HepG2 (cell line): ENCODE measurements around the gene SNRPD3. TPM values are rescaled to one million over a fixed set of nuclear protein-coding genes. Genes with fewer than 3 reads are reported as not detected.

Source experiments
- AHR ChIP-seq: IDR thresholded peaks from 2 replicates; pipeline ENCODE4 v1.6.1; 2018; ENCODE audit warnings: missing genetic modification reagents, missing compliant biosample characterization
- GZF1 ChIP-seq: sonication (generic); formaldehyde crosslinking; IDR thresholded peaks from 2 replicates; pipeline ENCODE4 v1.5.1; 2020; ENCODE audit warnings: mild to moderate bottlenecking, missing genetic modification reagents
- RARA ChIP-seq: IDR thresholded peaks from 2 replicates; pipeline ENCODE4 v1.6.1; 2016; ENCODE audit warnings: missing genetic modification reagents, missing compliant biosample characterization
- RFX3 ChIP-seq: IDR thresholded peaks from 2 replicates; pipeline ENCODE4 v1.6.1; 2016; ENCODE audit warnings: missing biosample characterization, missing genetic modification reagents
- RFXANK ChIP-seq: IDR thresholded peaks from 2 replicates; pipeline ENCODE4 v1.6.1; 2016
- SIX4 ChIP-seq: sonication (generic); formaldehyde crosslinking; IDR thresholded peaks from 2 replicates; pipeline ENCODE4 v1.4.0; 2020; ENCODE audit warnings: missing genetic modification reagents
- SKI ChIP-seq: fragments of 450-650 bp; IDR thresholded peaks from one replicate; pipeline ENCODE4 v1.6.1; 2018; ENCODE audit warnings: mild to moderate bottlenecking; ENCODE audit not compliant: partially characterized antibody
- SYNCRIP ChIP-seq: fragments of 200-400 bp; formaldehyde crosslinking; IDR thresholded peaks from 2 replicates; pipeline ENCODE4 v1.6.1; 2018; ENCODE audit warnings: mild to moderate bottlenecking, low read depth, low read length; ENCODE audit not compliant: insufficient read depth
- THAP7 ChIP-seq: sonication (generic); formaldehyde crosslinking; IDR thresholded peaks from 2 replicates; pipeline ENCODE4 v1.8.1; 2023; ENCODE audit warnings: mild to moderate bottlenecking, missing genetic modification reagents
- THYN1 ChIP-seq: sonication (generic); formaldehyde crosslinking; IDR thresholded peaks from 2 replicates; pipeline ENCODE4 v1.8.1; 2023; ENCODE audit warnings: low read depth, mild to moderate bottlenecking, moderate library complexity, missing genetic modification reagents, borderline replicate concordance
- TRIM22 ChIP-seq: fragments of 450-650 bp; IDR thresholded peaks from 2 replicates; pipeline ENCODE4 v1.6.1; 2017
- USF2 ChIP-seq, 2 experiments: sonication (generic) in 1 of 2; formaldehyde crosslinking in 1 of 2; IDR thresholded peaks; 2 replicates each; pipeline versions ENCODE4 v1.5.1 to v1.6.1; 2011 to 2020; ENCODE audit warnings: borderline replicate concordance in 1 of 2, low read depth in 1 of 2, low read length in 1 of 2, mild to moderate bottlenecking in 1 of 2, missing genetic modification reagents in 1 of 2, moderate library complexity in 1 of 2
- ZBTB26 ChIP-seq: IDR thresholded peaks from 2 replicates; pipeline ENCODE4 v1.6.1; 2016; ENCODE audit warnings: missing compliant biosample characterization, missing genetic modification reagents, borderline replicate concordance
- ZBTB33 ChIP-seq: sonication (generic); formaldehyde crosslinking; IDR thresholded peaks from 2 replicates; pipeline ENCODE4 v1.4.0; 2020; ENCODE audit warnings: missing genetic modification reagents
- ZBTB44 ChIP-seq: sonication (generic); formaldehyde crosslinking; IDR thresholded peaks from 2 replicates; pipeline ENCODE4 v1.4.0; 2020; ENCODE audit warnings: missing genetic modification reagents
- ZKSCAN1 ChIP-seq: fragments of 150-350 bp; IDR thresholded peaks from 2 replicates; pipeline ENCODE4 v1.6.1; 2014; ENCODE audit warnings: low read length
- ZNF232 ChIP-seq: sonication (generic); formaldehyde crosslinking; IDR thresholded peaks from 2 replicates; pipeline ENCODE4 v1.4.0; 2020; ENCODE audit warnings: missing genetic modification reagents, borderline replicate concordance
- ZNF589 ChIP-seq: sonication (generic); formaldehyde crosslinking; conservative IDR thresholded peaks from 2 replicates; pipeline ENCODE4 v1.8.0; 2022; ENCODE audit warnings: mild to moderate bottlenecking, moderate library complexity, missing genetic modification reagents
- ZNF891 ChIP-seq: sonication (generic); formaldehyde crosslinking; IDR thresholded peaks from 2 replicates; pipeline ENCODE4 v1.5.0; 2020; ENCODE audit warnings: mild to moderate bottlenecking, missing genetic modification reagents
- ZSCAN25 ChIP-seq: sonication (generic); formaldehyde crosslinking; IDR thresholded peaks from 2 replicates; pipeline ENCODE4 v1.8.0; 2022; ENCODE audit warnings: mild to moderate bottlenecking, missing genetic modification reagents
- polyA plus RNA-seq, 8 experiments: library from polyadenylated mRNA; depleted of rRNA in 3 of 8; stranded (reverse) in 7 of 8; unstranded in 1 of 8; fragments of >200 nt; fragmentation: Illumina TruSeq in 4 of 8; extraction: Trizol in 4 of 8; gene quantifications; 2 replicates each; pipeline versions ENCODE4 v1.2.1 to v1.2.3, GENCODE V29; 2011 to 2016; ENCODE audit warnings: low read depth in 4 of 8, missing spikeins in 1 of 8, mixed read lengths in 1 of 8; ENCODE audit not compliant: insufficient read depth in 1 of 8
- total RNA-seq, 5 experiments: library from RNA; depleted of rRNA; stranded (reverse); fragments of >200 nt; fragmentation: Illumina TruSeq; extraction: Trizol; gene quantifications; 2 replicates each; pipeline ENCODE4 v1.2.3, GENCODE V29; 2016; ENCODE audit warnings: low read depth in 1 of 5

Gene SNRPD3
- total and polyA plus RNA-seq, 2 of the 13 experiments (the other 11 are each of a cell fraction or from before 2014, with no cell fraction given) = 110 to 209 TPM

- TF ChIP-seq USF2 (IDR thresholded peaks at IDR 0.05; ENCODE audit: low read depth, low read length) (no peak), USF2 (CRISPR knock-in tag; IDR thresholded peaks at IDR 0.05; ENCODE audit: borderline replicate concordance) (no peak), TRIM22 (no peak), SIX4 (no peak), ZBTB44 (CRISPR knock-in tag) (no peak), RFXANK (CRISPR knock-in tag) (no peak), THYN1 (CRISPR knock-in tag) (no peak), ZBTB33 (CRISPR knock-in tag) (no peak), RARA (peak; percentile 97), ZSCAN25 (CRISPR knock-in tag) (no peak), RFX3 (no peak), ZKSCAN1 (no peak), ZNF589 (CRISPR knock-in tag) (no peak), AHR (CRISPR knock-in tag) (no peak), ZNF891 (CRISPR knock-in tag) (no peak; the same call in 1 of the 2 replicates), ZNF232 (CRISPR knock-in tag) (no peak; the same call in 1 of the 2 replicates), ZBTB26 (CRISPR knock-in tag) (no peak), THAP7 (CRISPR knock-in tag) (no peak), SYNCRIP (no peak), SKI (no peak), GZF1 (CRISPR knock-in tag) (no peak)
Observed at GRCh38 chr22:24601217-24602104, 45.7 kb downstream of the SNRPD3 start (continued).
